DND-41 (cell line): Measurements from ENCODE around the gene TRAM2.

Experiments
- CTCF ChIP-seq: IDR thresholded peaks from 2 replicates; pipeline ENCODE4 v1.5.1; 2012; ENCODE audit warnings: borderline replicate concordance, low read length, moderate library complexity, mild to moderate bottlenecking; ENCODE audit not compliant: poor library complexity, severe bottlenecking; ENCODE audit errors: extremely low read depth
- EZH2 ChIP-seq: IDR thresholded peaks from 3 replicates; pipeline ENCODE4 v1.6.1; 2012; ENCODE audit warnings: borderline replicate concordance, low read depth, mild to moderate bottlenecking, moderate library complexity, low read length, inconsistent platforms; ENCODE audit not compliant: severe bottlenecking

GRCh38 chr6:52544602-52545405 lies 32.1 kb downstream of the TRAM2 start:
- no peak for TF ChIP-seq CTCF
- TF ChIP-seq EZH2, result no peak
